Right lobe of liver (tissue), 4 donors: ENCODE measurements around the gene POLQ.

ENCODE experiments used
- POLR2A ChIP-seq: fragments of 450-650 bp; IDR thresholded peaks from one replicate; pipeline ENCODE4 v1.6.1; 2017; ENCODE audit warnings: antibody characterized with exemption, mild to moderate bottlenecking
- TF ChIP-seq, protein P1 (sequence below), 4 donors: fragments of 200-600 bp in 3 of 4; fragments of 450-650 bp in 1 of 4; IDR thresholded peaks; one replicate each; pipeline versions ENCODE4 v1.5.1 to v1.8.0; 2016 to 2022; ENCODE audit warnings: antibody characterized with exemption in 4 of 4, mild to moderate bottlenecking in 2 of 4
- donor health status: DM: no; HTN: no; CAD: no.
- donor health status: DM: no; HTN: no; CAD: no.
- donor health status: DM: no; HTN: yes; CAD: no.

- no peak for TF ChIP-seq POLR2A
- TF ChIP-seq, protein P1, sequence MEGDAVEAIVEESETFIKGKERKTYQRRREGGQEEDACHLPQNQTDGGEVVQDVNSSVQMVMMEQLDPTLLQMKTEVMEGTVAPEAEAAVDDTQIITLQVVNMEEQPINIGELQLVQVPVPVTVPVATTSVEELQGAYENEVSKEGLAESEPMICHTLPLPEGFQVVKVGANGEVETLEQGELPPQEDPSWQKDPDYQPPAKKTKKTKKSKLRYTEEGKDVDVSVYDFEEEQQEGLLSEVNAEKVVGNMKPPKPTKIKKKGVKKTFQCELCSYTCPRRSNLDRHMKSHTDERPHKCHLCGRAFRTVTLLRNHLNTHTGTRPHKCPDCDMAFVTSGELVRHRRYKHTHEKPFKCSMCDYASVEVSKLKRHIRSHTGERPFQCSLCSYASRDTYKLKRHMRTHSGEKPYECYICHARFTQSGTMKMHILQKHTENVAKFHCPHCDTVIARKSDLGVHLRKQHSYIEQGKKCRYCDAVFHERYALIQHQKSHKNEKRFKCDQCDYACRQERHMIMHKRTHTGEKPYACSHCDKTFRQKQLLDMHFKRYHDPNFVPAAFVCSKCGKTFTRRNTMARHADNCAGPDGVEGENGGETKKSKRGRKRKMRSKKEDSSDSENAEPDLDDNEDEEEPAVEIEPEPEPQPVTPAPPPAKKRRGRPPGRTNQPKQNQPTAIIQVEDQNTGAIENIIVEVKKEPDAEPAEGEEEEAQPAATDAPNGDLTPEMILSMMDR (IDR thresholded peaks at IDR 0.05) = no peak
Measured at GRCh38 chr3:121517953-121518655, 27.7 kb downstream of the POLQ start.
